HFF-Myc (cell line): Measurements from ENCODE around the gene SOD1.

Experiments
- DNase-seq: peaks from one replicate; pipeline ENCODE4 v3.0.0-alpha.2; 2011; ENCODE audit warnings: low read depth; ENCODE audit errors: extremely low read depth
- H3K4me3 ChIP-seq: replicated peaks from 2 replicates; pipeline ENCODE4 v1.5.1; 2011; ENCODE audit warnings: low read depth, mild to moderate bottlenecking, control low read depth, low read length
- CTCF ChIP-seq: IDR thresholded peaks from 2 replicates; pipeline ENCODE4 v1.5.1; 2012; ENCODE audit warnings: mild to moderate bottlenecking, low read depth, low read length, control low read depth; ENCODE audit errors: missing control alignments

The SOD1 gene

GRCh38 chr21:31682620-31683019 lies 23.1 kb downstream of the SOD1 start:
- TF ChIP-seq CTCF: no peak
- H3K4me3 ChIP-seq: no peak overlapping the region
- no peak for DNase-seq

- no peak overlapping the region for H3K4me3 ChIP-seq
- no peak for TF ChIP-seq CTCF
- DNase-seq: no peak
These were observed 23.5 kb downstream of the SOD1 start for GRCh38 chr21:31683029-31683428.

DNA sequence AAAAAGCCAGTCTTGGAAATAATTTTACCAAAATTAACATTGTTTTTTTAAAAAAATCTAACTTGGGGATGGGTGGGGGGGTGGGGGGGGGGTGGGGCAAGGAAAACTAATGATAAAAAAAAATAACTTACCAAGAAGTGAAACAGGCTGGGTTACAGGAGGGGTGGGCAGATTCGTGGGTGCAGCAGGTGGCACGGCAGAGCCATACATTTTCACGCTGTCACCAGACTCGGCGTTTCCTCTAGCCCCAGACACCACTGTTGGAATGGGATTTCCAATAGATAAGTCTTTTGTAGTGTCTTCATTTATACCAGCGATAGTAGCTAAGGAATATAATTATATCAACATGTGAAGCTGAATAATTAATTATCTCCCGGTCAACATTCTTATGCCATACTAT lies 25.4 kb downstream of the SOD1 start:
- no peak for DNase-seq
- TF ChIP-seq CTCF: no peak
- H3K4me3 ChIP-seq: no peak overlapping the region

DNA sequence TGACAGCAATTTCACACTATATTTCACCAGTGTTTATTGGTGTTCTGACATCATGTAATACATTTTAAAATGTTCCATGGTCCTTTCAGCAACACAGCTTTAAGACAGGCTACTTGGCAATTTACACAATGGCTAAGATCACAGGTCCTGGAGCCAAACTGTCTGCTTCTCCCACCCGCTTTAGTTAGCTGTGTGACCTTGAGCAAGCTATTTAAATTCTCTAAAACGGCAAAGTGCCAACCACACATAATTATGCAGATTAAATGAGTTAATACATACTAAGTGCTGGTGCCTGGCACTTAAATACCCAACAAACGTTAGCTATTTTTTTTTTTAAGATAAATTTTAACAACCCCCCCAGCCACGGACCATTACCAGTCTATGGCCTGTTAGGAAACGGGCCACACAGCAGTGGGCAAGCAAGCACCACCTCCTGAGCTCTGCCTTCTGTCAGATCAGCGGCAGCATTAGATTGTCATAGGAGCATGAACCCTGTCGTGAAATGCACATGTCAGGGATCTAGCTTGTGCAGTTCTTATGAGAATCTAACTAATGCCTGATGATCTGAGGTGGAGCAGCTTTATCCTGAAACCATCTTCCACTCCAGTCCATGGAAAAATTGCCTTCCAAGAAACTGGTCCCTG lies 26.9 kb downstream of the SOD1 start:
- no peak for DNase-seq
- H3K4me3 ChIP-seq: no peak overlapping the region

GRCh38 chr21:31687108-31687507 lies 27.6 kb downstream of the SOD1 start:
- TF ChIP-seq CTCF: no peak
- H3K4me3 ChIP-seq: no peak overlapping the region
- DNase-seq: no peak

More for the DNA sequence above, 26.9 kb downstream of the SOD1 start:
- no peak for TF ChIP-seq CTCF

DNA sequence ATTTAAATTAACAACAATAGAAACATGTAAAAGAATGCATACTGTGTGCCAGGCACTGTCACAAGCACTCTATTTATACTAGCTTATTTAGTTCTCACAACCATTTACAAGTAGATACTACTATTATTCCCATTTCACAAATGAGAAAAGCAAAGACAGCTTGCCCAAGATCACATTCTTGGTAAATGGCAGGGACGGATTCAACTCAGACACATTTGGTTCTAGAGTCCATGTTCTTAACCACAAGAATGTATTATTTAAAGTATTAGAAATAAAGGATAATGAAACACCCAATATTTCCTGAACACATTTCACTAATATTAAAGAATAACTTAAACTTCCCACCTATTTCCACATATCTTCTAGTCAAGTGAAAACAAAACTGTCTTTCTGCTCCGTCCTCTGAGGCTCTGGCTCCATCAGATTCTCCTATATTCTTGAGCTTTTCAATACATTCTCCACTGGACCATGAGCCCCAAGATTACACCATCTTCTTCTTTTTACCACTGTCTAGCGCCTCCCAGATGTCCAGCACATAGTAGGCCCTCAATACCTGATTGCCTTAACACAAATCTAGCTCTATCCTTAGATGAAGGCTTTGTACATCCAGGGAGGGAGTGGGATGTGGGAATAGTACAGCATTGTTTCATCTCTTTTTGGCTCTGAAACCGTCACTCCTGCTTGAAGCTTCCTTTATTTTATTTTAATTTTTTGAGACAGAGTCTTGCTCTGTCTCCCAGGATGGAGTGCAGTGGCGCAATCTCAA lies 29.3 kb downstream of the SOD1 start:
- TF ChIP-seq CTCF: no peak

More for the DNA sequence above, 29.3 kb downstream of the SOD1 start:
- no peak overlapping the region for H3K4me3 ChIP-seq
- DNase-seq: no peak
